ENCODE measurements around the gene RAB40AL. TPM values are rescaled to one million over a fixed set of nuclear protein-coding genes. Genes with fewer than 3 reads are reported as not detected.
"Not testable (repeated sequence)": the region's sequence is repeated elsewhere in the genome, so short reads cannot be mapped to it uniquely, and the experiment has no call there.

The RAB40AL gene
- total and polyA plus RNA-seq, 2 experiments from 2014 or later: 0.34 to 0.83 TPM

DNA sequence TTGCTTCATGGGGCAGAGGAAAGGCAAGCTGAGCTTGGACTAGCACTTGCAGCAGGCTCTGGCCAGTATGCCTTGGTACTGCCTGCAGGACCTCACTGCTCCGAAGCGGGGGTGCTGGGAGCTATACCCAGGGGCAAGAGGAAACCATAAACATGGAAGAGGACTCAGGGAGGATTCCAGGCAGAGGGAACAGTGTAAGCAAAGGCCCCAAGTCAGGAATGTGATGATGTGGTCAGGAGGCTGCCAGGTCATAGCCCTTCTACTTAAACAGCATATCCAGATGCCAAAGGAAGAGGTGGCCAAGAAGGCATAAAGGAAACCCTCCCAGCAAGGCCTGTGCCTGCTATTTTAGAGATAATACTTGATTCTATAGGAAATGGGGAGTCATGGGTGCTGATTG is 31.1 kb downstream of the RAB40AL start (continued):
- TF ChIP-seq POLR2AphosphoS5 (IDR thresholded peaks at IDR 0.05; ENCODE audit: low read depth): no peak
- TF ChIP-seq, protein P1, sequence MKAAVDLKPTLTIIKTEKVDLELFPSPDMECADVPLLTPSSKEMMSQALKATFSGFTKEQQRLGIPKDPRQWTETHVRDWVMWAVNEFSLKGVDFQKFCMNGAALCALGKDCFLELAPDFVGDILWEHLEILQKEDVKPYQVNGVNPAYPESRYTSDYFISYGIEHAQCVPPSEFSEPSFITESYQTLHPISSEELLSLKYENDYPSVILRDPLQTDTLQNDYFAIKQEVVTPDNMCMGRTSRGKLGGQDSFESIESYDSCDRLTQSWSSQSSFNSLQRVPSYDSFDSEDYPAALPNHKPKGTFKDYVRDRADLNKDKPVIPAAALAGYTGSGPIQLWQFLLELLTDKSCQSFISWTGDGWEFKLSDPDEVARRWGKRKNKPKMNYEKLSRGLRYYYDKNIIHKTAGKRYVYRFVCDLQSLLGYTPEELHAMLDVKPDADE (IDR thresholded peaks at IDR 0.05): no peak
- TF ChIP-seq CREB1 (CRISPR knock-in tag; IDR thresholded peaks at IDR 0.05; ENCODE audit: low read depth): no peak
- TF ChIP-seq EZH2 (IDR thresholded peaks at IDR 0.05; ENCODE audit: low read depth, unreplicated experiment): no peak

GRCh38 chrX:102971536-102971935 is 34.5 kb downstream of the RAB40AL start:
- not testable (repeated sequence) for H3K27ac ChIP-seq (ENCODE audit: low read depth); H3K4me3 Mint-ChIP-seq; DNase-seq (ENCODE audit: low spot score); ATAC-seq; H3F3A ChIP-seq (replicated peaks; ENCODE audit: low read depth); H4K20me1 ChIP-seq (replicated peaks; ENCODE audit: insufficient read depth); H3K36me3 ChIP-seq (ENCODE audit: insufficient read depth); H3K36me3 Mint-ChIP-seq (ENCODE audit: low read depth); H3K4me1 ChIP-seq (ENCODE audit: insufficient read depth); H3K4me3 ChIP-seq; H3K27me3 ChIP-seq (ENCODE audit: insufficient read depth); H3K79me2 ChIP-seq (replicated peaks; ENCODE audit: insufficient read depth); H3K9me2 ChIP-seq (ENCODE audit: insufficient read depth); H2AFZ ChIP-seq; H3K27ac Mint-ChIP-seq; H3K4me1 Mint-ChIP-seq; H3K4me2 ChIP-seq; H3K27me3 Mint-ChIP-seq (ENCODE audit: insufficient read depth, low read depth, poor library complexity)
- peaks cover 35% of the 10 kb centered on the region for H3K9me3 Mint-ChIP-seq

DNA sequence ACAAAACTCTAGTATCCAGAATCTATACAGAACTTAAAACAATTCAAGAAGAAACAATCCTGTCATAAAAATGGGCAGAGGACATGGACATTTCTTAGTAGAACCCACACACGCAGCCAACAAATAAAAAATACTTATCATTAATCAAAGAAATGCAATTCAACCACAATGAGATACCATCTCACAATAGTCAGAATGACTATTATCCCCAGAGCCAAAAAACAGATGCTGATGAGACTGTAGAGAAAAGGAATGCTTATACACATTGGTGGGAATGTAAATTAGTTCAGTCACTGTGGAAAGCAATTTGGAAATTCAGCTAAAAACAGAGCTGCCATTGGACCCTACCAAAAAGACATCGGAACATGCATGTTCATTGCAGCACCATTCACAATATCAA is 37.9 kb downstream of the RAB40AL start:
- H3K4me1 Mint-ChIP-seq: no peaks in the 10 kb centered on the region

More for the DNA sequence above, 37.9 kb downstream of the RAB40AL start:
- H3K4me3 ChIP-seq: no peak overlapping the region
- no peaks in the 10 kb centered on the region for H3K79me2 ChIP-seq (replicated peaks; ENCODE audit: insufficient read depth)
- H3K27me3 Mint-ChIP-seq (ENCODE audit: insufficient read depth, low read depth, poor library complexity): peaks cover 5% of the 10 kb centered on the region
- no peak overlapping the region for H3K27ac ChIP-seq (ENCODE audit: low read depth)
- H3K4me1 ChIP-seq (ENCODE audit: insufficient read depth): no peaks in the 10 kb centered on the region
- H3K4me3 Mint-ChIP-seq: no peak overlapping the region
- TF ChIP-seq POLR2AphosphoS5 (IDR thresholded peaks at IDR 0.05; ENCODE audit: low read depth) (no peak), NANOG (IDR thresholded peaks at IDR 0.05; ENCODE audit: borderline replicate concordance) (no peak), REST (IDR thresholded peaks at IDR 0.05; ENCODE audit: unreplicated experiment) (no peak), CREB1 (CRISPR knock-in tag; IDR thresholded peaks at IDR 0.05; ENCODE audit: low read depth) (no peak), STAT1 (IDR thresholded peaks at IDR 0.05; ENCODE audit: unreplicated experiment) (no peak), ZNF114 (CRISPR knock-in tag; IDR thresholded peaks at IDR 0.05) (no peak)
- ATAC-seq (no peak), DNase-seq (ENCODE audit: low spot score) (no peak)
- H3K4me2 ChIP-seq: no peak overlapping the region
- H2AFZ ChIP-seq: no peak overlapping the region
- no peak overlapping the region for H3K27ac Mint-ChIP-seq
- H3F3A ChIP-seq (replicated peaks; ENCODE audit: low read depth): no peaks in the 10 kb centered on the region
- peaks cover 2% of the 10 kb centered on the region; the same call in 1 of the 3 replicates for H3K36me3 Mint-ChIP-seq (ENCODE audit: low read depth)
- H3K9me2 ChIP-seq (ENCODE audit: insufficient read depth): no peaks in the 10 kb centered on the region
- H4K20me1 ChIP-seq (replicated peaks; ENCODE audit: insufficient read depth): no peaks in the 10 kb centered on the region
- H3K36me3 ChIP-seq (ENCODE audit: insufficient read depth): no peaks in the 10 kb centered on the region
- no peaks in the 10 kb centered on the region for H3K27me3 ChIP-seq (ENCODE audit: insufficient read depth)
- H3K9me3 Mint-ChIP-seq: peaks cover 25% of the 10 kb centered on the region

All from GM23338 (cell line).